ENCODE data around the gene UNC93B1. TPM values are rescaled to one million over a fixed set of nuclear protein-coding genes. Genes with fewer than 3 reads are reported as not detected.
"Not testable (repeated sequence)": the region's sequence is repeated elsewhere in the genome, so short reads cannot be mapped to it uniquely, and the experiment has no call there.

The UNC93B1 gene
- total RNA-seq, 2 experiments from 2014 or later, result 18.4 to 19.0 TPM

DNA sequence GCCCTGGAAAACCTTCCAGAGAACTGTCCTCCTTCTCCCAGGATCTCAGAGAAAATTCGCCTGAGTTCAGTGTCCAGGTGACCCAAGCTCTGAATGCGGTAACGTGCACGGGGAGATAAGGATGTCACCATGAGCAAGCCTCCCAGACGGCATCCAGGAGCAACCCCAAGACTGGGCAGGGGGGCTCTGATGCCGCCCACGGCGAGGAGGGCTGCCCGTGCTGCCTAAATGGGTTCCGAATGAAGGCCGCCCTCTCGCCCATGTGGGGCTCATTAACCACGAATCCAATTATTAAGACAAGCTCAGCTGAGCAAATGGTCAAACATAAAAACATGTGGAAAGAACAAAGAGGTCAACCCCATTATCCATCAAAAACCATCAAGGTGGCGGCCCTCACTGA lies 49.6 kb downstream of the UNC93B1 start:
- CTCF ChIA-PET, result interaction anchor here (2.4 kb wide), 1 partner anchor 106 kb away, joined by 8 read pairs; no protein-coding TSS in a partner anchor
- H3K36me3 Mint-ChIP-seq (ENCODE audit: low read depth); H3K9me3 Mint-ChIP-seq; DNase-seq; H3K27ac Mint-ChIP-seq; intact Hi-C loops (cut with micrococcal nuclease); H3K4me1 Mint-ChIP-seq (ENCODE audit: low read depth): not testable (repeated sequence)
- Mint-ChIP-seq H3K27me3 (ENCODE audit: low read depth) (peaks cover 20% of the 10 kb centered on the region), H3K4me3 (peak overlapping the region; percentile 83)

DNA sequence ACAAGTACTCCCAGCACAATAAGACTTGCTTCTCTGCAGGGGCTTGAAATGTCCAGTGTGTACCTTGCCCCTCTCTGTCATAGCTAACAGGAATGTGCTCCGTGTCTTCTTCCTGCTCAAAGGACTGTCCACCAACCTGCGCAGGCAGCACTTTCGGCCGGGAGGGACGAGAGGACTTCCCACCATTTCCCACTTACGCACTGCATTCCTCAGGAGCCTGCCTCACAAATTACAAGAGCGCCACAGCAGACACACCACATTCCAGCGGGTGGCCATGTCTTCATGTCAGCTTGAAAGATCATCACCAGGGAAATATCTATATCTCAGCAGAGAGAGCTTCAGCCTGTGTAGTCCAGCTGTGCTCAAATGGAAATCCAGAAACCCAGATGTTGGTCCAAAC lies 53.2 kb downstream of the UNC93B1 start:
- H3K4me1 Mint-ChIP-seq (ENCODE audit: low read depth); H3K27ac Mint-ChIP-seq; H3K36me3 Mint-ChIP-seq (ENCODE audit: low read depth); H3K4me3 Mint-ChIP-seq; H3K9me3 Mint-ChIP-seq; DNase-seq; CTCF ChIA-PET; intact Hi-C loops (cut with micrococcal nuclease): not testable (repeated sequence)
- peaks cover 12% of the 10 kb centered on the region for H3K27me3 Mint-ChIP-seq (ENCODE audit: low read depth)

DNA sequence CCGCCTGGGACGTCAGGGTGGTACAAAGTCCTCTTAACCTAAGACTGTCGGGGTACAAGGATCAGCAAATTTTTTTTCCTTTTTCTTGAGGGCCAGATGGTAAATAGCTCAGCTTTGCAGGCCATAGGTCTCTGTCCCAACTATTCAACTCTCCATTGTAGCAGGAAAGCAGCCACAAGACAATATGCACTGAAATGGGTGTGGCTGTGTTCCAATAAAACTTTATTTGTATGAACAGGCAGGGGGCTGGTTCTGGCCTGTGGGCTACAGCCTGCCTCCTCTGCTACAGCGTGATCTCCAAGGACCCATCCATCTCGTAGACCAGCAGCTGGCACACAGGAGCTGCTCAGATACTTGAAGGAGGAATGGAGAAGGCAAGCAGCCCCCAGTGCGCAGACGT lies 56.1 kb downstream of the UNC93B1 start:
- H3K27me3 Mint-ChIP-seq (ENCODE audit: low read depth); H3K9me3 Mint-ChIP-seq; H3K36me3 Mint-ChIP-seq (ENCODE audit: low read depth); CTCF ChIA-PET; H3K4me1 Mint-ChIP-seq (ENCODE audit: low read depth); H3K27ac Mint-ChIP-seq; H3K4me3 Mint-ChIP-seq; intact Hi-C loops (cut with micrococcal nuclease); DNase-seq: not testable (repeated sequence)

DNA sequence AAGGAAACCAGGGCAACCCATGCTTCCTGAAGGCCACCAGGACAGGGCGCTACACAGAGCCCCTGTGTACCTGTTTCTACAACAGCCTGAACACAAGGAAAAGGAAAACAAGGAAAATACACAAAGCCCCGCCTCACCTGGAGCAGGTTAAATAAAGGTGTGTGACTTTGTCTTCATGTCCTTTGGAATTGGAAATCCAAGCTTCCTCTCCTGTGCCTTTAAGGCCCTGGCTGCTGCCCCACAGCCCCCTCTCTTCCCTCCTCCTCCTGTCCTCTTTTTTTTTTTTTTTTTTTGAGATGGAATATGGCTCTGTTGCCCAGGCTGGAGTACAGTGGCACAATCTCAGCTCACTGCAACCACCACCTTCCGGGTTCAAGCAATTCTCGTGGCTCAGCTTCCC lies 57.5 kb downstream of the UNC93B1 start:
- H3K27me3 Mint-ChIP-seq (ENCODE audit: low read depth); H3K4me3 Mint-ChIP-seq; DNase-seq; intact Hi-C loops (cut with micrococcal nuclease); H3K4me1 Mint-ChIP-seq (ENCODE audit: low read depth); H3K9me3 Mint-ChIP-seq; H3K36me3 Mint-ChIP-seq (ENCODE audit: low read depth); H3K27ac Mint-ChIP-seq: not testable (repeated sequence)
- CTCF ChIA-PET, result interaction anchor here (0.6 kb wide), 1 partner anchor 85 kb away, joined by 4 read pairs; no protein-coding TSS in a partner anchor

DNA sequence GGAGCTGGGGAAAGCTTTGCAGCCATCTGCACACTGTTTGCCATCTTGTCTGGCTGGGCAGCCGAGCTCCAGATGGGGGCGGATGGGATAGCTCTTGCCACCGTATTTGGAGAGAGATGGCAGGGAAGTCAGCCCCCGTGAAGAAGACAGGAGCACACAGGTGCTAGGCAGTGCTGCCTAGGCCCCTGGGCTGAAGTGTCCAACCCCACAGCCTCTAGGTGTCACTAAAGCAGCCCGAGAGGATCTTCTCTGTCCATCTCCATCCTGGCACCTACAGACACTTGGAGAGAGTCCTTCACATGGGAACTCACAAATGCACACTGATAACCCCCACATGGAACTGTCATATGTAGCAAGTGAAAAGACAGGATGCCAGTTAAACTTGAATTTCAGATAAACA lies 60.5 kb downstream of the UNC93B1 start:
- H3K36me3 Mint-ChIP-seq (ENCODE audit: low read depth); H3K4me1 Mint-ChIP-seq (ENCODE audit: low read depth); H3K9me3 Mint-ChIP-seq; H3K4me3 Mint-ChIP-seq; H3K27ac Mint-ChIP-seq; intact Hi-C loops (cut with micrococcal nuclease); H3K27me3 Mint-ChIP-seq (ENCODE audit: low read depth); DNase-seq; CTCF ChIA-PET: not testable (repeated sequence)

Small RNA genes lying within 50 kb of the gene (microRNA-seq; reads per million reads assigned to microRNA genes)
- not detected for gene MIR4691 (ENCODE audit: borderline microRNAs expressed, borderline replicate concordance)
- not detected for gene MIR6753 (ENCODE audit: borderline microRNAs expressed, borderline replicate concordance)
- 2.2 reads per million for gene MIR7113 (ENCODE audit: borderline microRNAs expressed, borderline replicate concordance)

Other genes with a start within 250 kb of the UNC93B1 start
- gene ALDH3B1, start 6.2 kb upstream of the UNC93B1 start, total RNA-seq, result not detected
- 100 to 1,000 TPM; 142 to 162 TPM for gene NDUFS8, start 26.6 kb upstream of the UNC93B1 start, total RNA-seq
- gene TCIRG1, start 34.9 kb upstream of the UNC93B1 start, total RNA-seq, result 100 to 1,000 TPM; 137 to 141 TPM
- gene CHKA, start 117.3 kb upstream of the UNC93B1 start, total RNA-seq, result 1 to 10 TPM; 6.8 to 7.1 TPM
- gene KMT5B, start 209.2 kb upstream of the UNC93B1 start, total RNA-seq, result 10 to 100 TPM; 18.4 to 21.6 TPM

All from activated naive CD4-positive, alpha-beta T cell treated with anti-CD3 and anti-CD28 coated beads for 36 hours (primary cell).